ENCODE measurements around the gene MYCL.

MYCL gene

GRCh38 chr1:39852214-39852791 is 49.4 kb downstream of the MYCL start:
- DNase-seq = no peak

DNA sequence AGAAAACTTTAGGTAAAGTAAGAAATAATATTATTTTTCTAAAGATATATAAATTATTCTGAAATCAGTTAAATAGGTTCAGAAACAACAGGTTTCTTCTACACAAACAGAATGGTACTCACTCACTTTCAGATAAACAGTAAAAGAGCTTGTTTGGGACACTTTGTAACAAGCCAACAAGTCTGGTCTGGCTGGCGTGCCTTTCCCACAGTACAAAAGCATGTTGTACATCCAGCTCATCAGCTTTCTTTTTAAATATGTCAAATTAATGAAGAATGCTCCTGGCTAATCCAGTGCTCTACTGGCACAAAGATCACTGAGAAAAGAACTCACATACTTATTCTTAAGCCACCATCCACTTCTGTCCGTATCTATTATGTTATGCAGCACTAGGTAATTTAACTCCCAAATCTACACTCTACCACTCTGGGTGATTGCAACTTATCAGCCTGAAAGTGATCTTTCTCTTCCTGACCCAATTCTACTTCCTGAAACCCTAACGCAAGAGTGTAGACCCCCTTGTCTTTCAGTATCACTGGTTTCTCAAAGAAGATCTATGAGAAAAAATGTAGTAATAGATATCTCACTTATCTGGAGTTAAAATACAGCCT is 51.0 kb downstream of the MYCL start:
- DNase-seq = no peak

GRCh38 chr1:39849203-39849602 is 52.5 kb downstream of the MYCL start:
- no peak for DNase-seq

- no peak for DNase-seq
These were observed 53.8 kb downstream of the MYCL start for GRCh38 chr1:39847940-39848339.

- no peak for DNase-seq
These were observed 54.9 kb downstream of the MYCL start for GRCh38 chr1:39846796-39847195.

DNA sequence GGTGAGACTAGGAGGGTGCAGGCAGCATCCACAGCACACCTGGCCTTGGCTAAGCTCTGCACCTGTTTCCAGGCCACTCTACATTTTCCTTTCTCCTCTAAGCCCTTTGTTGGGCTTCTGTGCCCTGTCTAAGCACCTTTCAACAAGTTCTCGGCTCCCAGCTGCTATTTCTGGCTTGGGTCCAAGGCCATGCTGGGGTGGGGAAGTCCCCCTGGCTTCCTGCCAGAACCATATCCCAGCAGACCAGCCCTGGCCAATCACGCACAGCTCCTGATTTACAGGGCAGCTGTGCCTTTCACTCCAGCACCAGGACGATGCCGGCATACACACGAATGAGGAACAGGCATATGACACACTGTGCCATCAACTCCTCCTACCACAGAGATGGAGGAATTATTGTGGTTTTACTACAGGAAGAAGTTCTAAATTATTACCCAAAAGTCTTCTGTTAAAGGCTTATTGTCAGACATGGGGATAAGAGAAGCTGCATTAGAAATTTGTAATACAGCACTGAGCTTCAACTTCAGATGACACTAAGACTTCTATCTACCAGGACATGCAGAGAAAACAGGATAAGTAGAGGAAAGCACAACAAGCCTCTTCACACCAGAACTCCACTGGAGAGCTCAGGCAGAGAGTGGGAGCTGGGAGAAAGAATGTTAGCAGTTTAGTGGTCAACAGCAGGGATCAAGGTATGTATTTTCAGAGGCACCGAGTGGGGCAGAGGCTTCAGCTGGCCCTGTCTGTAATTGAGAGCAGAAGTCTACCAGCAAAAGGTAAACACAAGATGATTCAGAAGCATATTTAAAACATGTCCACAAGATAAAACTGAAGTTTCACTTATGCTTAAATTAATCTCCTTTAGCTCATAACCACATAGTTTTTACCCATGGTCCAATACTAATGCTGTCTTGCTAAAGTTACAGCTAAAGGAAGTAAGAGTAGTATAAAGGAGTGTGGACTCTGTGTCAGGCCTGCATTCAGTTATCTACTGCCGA is 55.8 kb downstream of the MYCL start:
- peak; percentile 68 to 77 for DNase-seq
